WTC11 (cell line): ENCODE data around the gene CACNG1.

Experiments
- CBFB ChIP-seq: sonication (generic); formaldehyde crosslinking; IDR thresholded peaks from 2 replicates; pipeline ENCODE4 v1.8.1; 2022; ENCODE audit warnings: mild to moderate bottlenecking, low read depth, missing genetic modification reagents
- ESRRA ChIP-seq: sonication (generic); formaldehyde crosslinking; IDR thresholded peaks from 2 replicates; pipeline ENCODE4 v1.8.1; 2022; ENCODE audit warnings: mild to moderate bottlenecking, missing genetic modification reagents, borderline replicate concordance
- FOXJ3 ChIP-seq: sonication (generic); formaldehyde crosslinking; IDR thresholded peaks from 2 replicates; pipeline ENCODE4 v1.9.0; 2021; ENCODE audit warnings: missing genetic modification reagents, mild to moderate bottlenecking, borderline replicate concordance
- NR3C1 ChIP-seq: sonication (generic); formaldehyde crosslinking; conservative IDR thresholded peaks from 2 replicates; pipeline ENCODE4 v1.8.1; 2023; ENCODE audit warnings: low read depth, mild to moderate bottlenecking, missing genetic modification reagents
- SP1 ChIP-seq: sonication (generic); formaldehyde crosslinking; conservative IDR thresholded peaks from 2 replicates; pipeline ENCODE4 v1.8.1; 2022; ENCODE audit warnings: missing genetic modification reagents
- ZNF121 ChIP-seq: sonication (generic); formaldehyde crosslinking; IDR thresholded peaks from 2 replicates; pipeline ENCODE4 v1.8.0; 2023; ENCODE audit warnings: missing genetic modification reagents
- TF ChIP-seq, protein P1 (sequence below): fragments of 200-600 bp; IDR thresholded peaks from 2 replicates; pipeline ENCODE4 v1.8.0; 2022; ENCODE audit warnings: antibody characterized with exemption
- TF ChIP-seq, protein P2 (sequence below): sonication (generic); formaldehyde crosslinking; IDR thresholded peaks from 2 replicates; pipeline ENCODE4 v1.8.0; 2022; ENCODE audit warnings: mild to moderate bottlenecking, missing genetic modification reagents
- TF ChIP-seq, protein P3 (sequence below): sonication (generic); formaldehyde crosslinking; IDR thresholded peaks from 2 replicates; pipeline ENCODE4 v1.8.1; 2022; ENCODE audit warnings: mild to moderate bottlenecking, moderate library complexity, missing genetic modification reagents
- TF ChIP-seq, protein P4 (sequence below): sonication (generic); formaldehyde crosslinking; IDR thresholded peaks from 2 replicates; pipeline ENCODE4 v1.8.0; 2022; ENCODE audit warnings: mild to moderate bottlenecking, missing genetic modification reagents
- TF ChIP-seq, protein P5 (sequence below): sonication (generic); formaldehyde crosslinking; IDR thresholded peaks from 2 replicates; pipeline ENCODE4 v1.8.1; 2022; ENCODE audit warnings: low read depth, mild to moderate bottlenecking, moderate library complexity, missing genetic modification reagents, borderline replicate concordance
- TF ChIP-seq, protein P6 (sequence below): sonication (generic); formaldehyde crosslinking; IDR thresholded peaks from 2 replicates; pipeline ENCODE4 v1.8.1; 2023; ENCODE audit warnings: mild to moderate bottlenecking, missing genetic modification reagents, borderline replicate concordance
- TF ChIP-seq, protein P7 (sequence below): sonication (generic); formaldehyde crosslinking; IDR thresholded peaks from 2 replicates; pipeline ENCODE4 v1.8.1; 2022; ENCODE audit warnings: low read depth, missing genetic modification reagents, borderline replicate concordance

DNA sequence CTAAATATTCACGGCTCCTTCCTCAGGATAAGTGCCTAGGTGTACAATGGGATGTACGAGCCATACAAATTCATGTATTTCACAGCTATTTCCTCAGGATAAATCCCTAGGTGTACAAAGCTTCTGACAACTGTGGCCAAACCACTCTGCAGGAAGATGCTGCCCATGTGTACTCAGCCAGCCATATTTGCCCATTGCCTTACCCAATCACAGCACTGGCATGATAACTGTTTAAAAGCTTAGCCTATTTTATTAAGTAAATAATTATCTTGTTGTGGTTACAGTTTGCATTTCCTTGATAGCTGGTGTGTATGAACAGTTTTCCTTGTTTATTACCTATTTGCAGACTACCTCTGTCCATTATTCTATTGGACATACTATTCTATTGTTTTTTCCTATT lies 35.1 kb downstream of the CACNG1 start:
- TF ChIP-seq, protein P1, sequence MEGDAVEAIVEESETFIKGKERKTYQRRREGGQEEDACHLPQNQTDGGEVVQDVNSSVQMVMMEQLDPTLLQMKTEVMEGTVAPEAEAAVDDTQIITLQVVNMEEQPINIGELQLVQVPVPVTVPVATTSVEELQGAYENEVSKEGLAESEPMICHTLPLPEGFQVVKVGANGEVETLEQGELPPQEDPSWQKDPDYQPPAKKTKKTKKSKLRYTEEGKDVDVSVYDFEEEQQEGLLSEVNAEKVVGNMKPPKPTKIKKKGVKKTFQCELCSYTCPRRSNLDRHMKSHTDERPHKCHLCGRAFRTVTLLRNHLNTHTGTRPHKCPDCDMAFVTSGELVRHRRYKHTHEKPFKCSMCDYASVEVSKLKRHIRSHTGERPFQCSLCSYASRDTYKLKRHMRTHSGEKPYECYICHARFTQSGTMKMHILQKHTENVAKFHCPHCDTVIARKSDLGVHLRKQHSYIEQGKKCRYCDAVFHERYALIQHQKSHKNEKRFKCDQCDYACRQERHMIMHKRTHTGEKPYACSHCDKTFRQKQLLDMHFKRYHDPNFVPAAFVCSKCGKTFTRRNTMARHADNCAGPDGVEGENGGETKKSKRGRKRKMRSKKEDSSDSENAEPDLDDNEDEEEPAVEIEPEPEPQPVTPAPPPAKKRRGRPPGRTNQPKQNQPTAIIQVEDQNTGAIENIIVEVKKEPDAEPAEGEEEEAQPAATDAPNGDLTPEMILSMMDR: no peak
- TF ChIP-seq, protein P2, sequence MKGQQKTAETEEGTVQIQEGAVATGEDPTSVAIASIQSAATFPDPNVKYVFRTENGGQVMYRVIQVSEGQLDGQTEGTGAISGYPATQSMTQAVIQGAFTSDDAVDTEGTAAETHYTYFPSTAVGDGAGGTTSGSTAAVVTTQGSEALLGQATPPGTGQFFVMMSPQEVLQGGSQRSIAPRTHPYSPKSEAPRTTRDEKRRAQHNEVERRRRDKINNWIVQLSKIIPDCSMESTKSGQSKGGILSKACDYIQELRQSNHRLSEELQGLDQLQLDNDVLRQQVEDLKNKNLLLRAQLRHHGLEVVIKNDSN (CRISPR knock-in tag): no peak
- TF ChIP-seq NR3C1 (CRISPR knock-in tag) (no peak), CBFB (CRISPR knock-in tag) (no peak), ZNF121 (CRISPR knock-in tag) (no peak), SP1 (CRISPR knock-in tag) (no peak), ESRRA (no peak), FOXJ3 (CRISPR knock-in tag) (no peak)
- TF ChIP-seq, protein P3, sequence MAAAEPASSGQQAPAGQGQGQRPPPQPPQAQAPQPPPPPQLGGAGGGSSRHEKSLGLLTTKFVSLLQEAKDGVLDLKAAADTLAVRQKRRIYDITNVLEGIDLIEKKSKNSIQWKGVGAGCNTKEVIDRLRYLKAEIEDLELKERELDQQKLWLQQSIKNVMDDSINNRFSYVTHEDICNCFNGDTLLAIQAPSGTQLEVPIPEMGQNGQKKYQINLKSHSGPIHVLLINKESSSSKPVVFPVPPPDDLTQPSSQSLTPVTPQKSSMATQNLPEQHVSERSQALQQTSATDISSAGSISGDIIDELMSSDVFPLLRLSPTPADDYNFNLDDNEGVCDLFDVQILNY (CRISPR knock-in tag): no peak
- TF ChIP-seq, protein P4, sequence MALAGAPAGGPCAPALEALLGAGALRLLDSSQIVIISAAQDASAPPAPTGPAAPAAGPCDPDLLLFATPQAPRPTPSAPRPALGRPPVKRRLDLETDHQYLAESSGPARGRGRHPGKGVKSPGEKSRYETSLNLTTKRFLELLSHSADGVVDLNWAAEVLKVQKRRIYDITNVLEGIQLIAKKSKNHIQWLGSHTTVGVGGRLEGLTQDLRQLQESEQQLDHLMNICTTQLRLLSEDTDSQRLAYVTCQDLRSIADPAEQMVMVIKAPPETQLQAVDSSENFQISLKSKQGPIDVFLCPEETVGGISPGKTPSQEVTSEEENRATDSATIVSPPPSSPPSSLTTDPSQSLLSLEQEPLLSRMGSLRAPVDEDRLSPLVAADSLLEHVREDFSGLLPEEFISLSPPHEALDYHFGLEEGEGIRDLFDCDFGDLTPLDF (CRISPR knock-in tag): no peak
- TF ChIP-seq, protein P5, sequence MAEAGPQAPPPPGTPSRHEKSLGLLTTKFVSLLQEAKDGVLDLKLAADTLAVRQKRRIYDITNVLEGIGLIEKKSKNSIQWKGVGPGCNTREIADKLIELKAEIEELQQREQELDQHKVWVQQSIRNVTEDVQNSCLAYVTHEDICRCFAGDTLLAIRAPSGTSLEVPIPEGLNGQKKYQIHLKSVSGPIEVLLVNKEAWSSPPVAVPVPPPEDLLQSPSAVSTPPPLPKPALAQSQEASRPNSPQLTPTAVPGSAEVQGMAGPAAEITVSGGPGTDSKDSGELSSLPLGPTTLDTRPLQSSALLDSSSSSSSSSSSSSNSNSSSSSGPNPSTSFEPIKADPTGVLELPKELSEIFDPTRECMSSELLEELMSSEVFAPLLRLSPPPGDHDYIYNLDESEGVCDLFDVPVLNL (CRISPR knock-in tag): no peak
- TF ChIP-seq, protein P6, sequence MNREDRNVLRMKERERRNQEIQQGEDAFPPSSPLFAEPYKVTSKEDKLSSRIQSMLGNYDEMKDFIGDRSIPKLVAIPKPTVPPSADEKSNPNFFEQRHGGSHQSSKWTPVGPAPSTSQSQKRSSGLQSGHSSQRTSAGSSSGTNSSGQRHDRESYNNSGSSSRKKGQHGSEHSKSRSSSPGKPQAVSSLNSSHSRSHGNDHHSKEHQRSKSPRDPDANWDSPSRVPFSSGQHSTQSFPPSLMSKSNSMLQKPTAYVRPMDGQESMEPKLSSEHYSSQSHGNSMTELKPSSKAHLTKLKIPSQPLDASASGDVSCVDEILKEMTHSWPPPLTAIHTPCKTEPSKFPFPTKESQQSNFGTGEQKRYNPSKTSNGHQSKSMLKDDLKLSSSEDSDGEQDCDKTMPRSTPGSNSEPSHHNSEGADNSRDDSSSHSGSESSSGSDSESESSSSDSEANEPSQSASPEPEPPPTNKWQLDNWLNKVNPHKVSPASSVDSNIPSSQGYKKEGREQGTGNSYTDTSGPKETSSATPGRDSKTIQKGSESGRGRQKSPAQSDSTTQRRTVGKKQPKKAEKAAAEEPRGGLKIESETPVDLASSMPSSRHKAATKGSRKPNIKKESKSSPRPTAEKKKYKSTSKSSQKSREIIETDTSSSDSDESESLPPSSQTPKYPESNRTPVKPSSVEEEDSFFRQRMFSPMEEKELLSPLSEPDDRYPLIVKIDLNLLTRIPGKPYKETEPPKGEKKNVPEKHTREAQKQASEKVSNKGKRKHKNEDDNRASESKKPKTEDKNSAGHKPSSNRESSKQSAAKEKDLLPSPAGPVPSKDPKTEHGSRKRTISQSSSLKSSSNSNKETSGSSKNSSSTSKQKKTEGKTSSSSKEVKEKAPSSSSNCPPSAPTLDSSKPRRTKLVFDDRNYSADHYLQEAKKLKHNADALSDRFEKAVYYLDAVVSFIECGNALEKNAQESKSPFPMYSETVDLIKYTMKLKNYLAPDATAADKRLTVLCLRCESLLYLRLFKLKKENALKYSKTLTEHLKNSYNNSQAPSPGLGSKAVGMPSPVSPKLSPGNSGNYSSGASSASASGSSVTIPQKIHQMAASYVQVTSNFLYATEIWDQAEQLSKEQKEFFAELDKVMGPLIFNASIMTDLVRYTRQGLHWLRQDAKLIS: no peak
- TF ChIP-seq, protein P7, sequence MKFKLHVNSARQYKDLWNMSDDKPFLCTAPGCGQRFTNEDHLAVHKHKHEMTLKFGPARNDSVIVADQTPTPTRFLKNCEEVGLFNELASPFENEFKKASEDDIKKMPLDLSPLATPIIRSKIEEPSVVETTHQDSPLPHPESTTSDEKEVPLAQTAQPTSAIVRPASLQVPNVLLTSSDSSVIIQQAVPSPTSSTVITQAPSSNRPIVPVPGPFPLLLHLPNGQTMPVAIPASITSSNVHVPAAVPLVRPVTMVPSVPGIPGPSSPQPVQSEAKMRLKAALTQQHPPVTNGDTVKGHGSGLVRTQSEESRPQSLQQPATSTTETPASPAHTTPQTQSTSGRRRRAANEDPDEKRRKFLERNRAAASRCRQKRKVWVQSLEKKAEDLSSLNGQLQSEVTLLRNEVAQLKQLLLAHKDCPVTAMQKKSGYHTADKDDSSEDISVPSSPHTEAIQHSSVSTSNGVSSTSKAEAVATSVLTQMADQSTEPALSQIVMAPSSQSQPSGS (CRISPR knock-in tag): no peak
